ENCODE results near the gene BSCL2.

The BSCL2 gene

GRCh38 chr11:62680825-62681240 is 26.4 kb downstream of the BSCL2 start:
- peak overlapping the region; percentile 44 for H3K27ac ChIP-seq (ENCODE audit: low read length)

DNA sequence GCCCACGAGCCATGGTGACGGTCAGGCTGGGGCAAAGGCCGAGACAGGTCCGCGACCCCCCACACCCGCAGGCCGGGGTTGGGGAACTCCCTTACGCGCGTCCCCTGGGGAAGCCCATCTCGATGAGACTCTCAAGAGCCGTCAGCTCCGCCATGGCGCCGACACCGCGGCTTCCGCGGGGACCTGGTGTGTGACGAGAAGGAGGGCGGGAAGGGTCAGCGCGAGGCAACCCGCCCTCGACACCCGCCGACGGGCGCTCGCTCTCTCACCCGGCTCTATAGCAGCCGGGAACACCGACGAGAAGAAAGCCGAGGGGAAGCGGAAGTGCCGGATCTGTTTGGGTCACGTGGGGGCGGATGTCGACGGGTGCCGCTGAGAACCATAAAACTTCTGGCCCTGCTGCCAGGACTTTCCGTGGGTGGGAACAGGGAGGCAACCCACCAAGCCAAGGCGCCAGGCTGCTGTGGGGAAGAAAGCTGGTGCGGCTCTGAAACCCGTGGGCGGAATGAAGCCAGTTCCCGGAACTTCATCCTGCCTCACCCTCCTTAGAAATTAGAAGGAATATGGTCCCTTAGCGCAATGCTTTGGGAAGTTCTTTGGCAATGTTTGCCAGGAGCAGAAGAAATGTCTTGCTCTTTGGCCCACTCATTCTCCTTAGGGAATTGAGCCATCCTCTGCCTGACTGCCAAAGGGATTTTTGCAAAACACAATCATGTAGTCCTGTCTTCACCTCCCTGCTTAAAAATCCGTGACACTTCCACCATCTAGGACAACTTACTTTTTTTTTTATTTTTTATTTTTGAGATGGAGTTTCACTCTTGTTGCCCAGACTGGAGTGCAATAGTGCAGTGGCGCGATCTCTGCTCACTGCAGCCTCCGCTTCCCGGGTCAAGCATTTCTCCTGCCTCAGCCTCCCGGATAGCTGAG is 28.2 kb downstream of the BSCL2 start, which contains the start of gene UBXN1:
UBXN1 (minus strand) TSS at position 304 of the 927 bp plus-strand sequence; CDS start at position 154, 150 bp downstream.
- Histone ChIP-seq H3K4me3 (ENCODE audit: low read length) (peak within 1 kb of the TSS; percentile 97), H3K36me3 (replicated peaks; ENCODE audit: low read depth, low read length) (peaks cover 20% of the 10 kb centered on the region), H4K20me1 (ENCODE audit: insufficient read depth, low read length) (no peaks in the 10 kb centered on the region), H3K79me2 (ENCODE audit: low read length) (peaks cover 35% of the 10 kb centered on the region), H2AFZ (ENCODE audit: low read depth, low read length) (peak within 1 kb of the TSS; percentile 91), H3K9ac (ENCODE audit: low read length) (peak within 1 kb of the TSS; percentile 89), H3K27me3 (ENCODE audit: low read depth, low read length) (no peaks in the 10 kb centered on the region), H3K4me1 (ENCODE audit: low read length) (peaks cover 19% of the 10 kb centered on the region), H3K9me3 (ENCODE audit: insufficient read depth, low read length) (no peaks in the 10 kb centered on the region), H3K4me2 (ENCODE audit: low read length) (peak within 1 kb of the TSS; percentile 97), H3K27ac (ENCODE audit: low read length) (peak within 1 kb of the TSS; percentile 74)
- no peak for TF ChIP-seq EZH2phosphoT487 (IDR thresholded peaks at IDR 0.05; ENCODE audit: low read depth)
- TF ChIP-seq, protein P1, sequence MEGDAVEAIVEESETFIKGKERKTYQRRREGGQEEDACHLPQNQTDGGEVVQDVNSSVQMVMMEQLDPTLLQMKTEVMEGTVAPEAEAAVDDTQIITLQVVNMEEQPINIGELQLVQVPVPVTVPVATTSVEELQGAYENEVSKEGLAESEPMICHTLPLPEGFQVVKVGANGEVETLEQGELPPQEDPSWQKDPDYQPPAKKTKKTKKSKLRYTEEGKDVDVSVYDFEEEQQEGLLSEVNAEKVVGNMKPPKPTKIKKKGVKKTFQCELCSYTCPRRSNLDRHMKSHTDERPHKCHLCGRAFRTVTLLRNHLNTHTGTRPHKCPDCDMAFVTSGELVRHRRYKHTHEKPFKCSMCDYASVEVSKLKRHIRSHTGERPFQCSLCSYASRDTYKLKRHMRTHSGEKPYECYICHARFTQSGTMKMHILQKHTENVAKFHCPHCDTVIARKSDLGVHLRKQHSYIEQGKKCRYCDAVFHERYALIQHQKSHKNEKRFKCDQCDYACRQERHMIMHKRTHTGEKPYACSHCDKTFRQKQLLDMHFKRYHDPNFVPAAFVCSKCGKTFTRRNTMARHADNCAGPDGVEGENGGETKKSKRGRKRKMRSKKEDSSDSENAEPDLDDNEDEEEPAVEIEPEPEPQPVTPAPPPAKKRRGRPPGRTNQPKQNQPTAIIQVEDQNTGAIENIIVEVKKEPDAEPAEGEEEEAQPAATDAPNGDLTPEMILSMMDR (IDR thresholded peaks at IDR 0.05; ENCODE audit: low read depth, low read length): no peak

More at GRCh38 chr11:62680825-62681240, 26.4 kb downstream of the BSCL2 start:
- H3K4me2 ChIP-seq (ENCODE audit: low read length): peak overlapping the region; percentile 48
- TF ChIP-seq, protein P1 (IDR thresholded peaks at IDR 0.05; ENCODE audit: low read depth, low read length): peak; percentile 72
- TF ChIP-seq EZH2phosphoT487 (IDR thresholded peaks at IDR 0.05; ENCODE audit: low read depth): no peak
- H3K79me2 ChIP-seq (ENCODE audit: low read length): peaks cover 28% of the 10 kb centered on the region
- H3K9ac ChIP-seq (ENCODE audit: low read length): peak overlapping the region; percentile 31; the same call in 1 of the 2 replicates
- H3K9me3 ChIP-seq (ENCODE audit: insufficient read depth, low read length): no peaks in the 10 kb centered on the region
- peaks cover 19% of the 10 kb centered on the region for H3K4me1 ChIP-seq (ENCODE audit: low read length)
- peak overlapping the region; percentile 95 for H2AFZ ChIP-seq (ENCODE audit: low read depth, low read length)
- H3K36me3 ChIP-seq (replicated peaks; ENCODE audit: low read depth, low read length): peaks cover 15% of the 10 kb centered on the region
- H3K4me3 ChIP-seq (ENCODE audit: low read length): peak overlapping the region; percentile 56
- no peaks in the 10 kb centered on the region for H3K27me3 ChIP-seq (ENCODE audit: low read depth, low read length)
- no peaks in the 10 kb centered on the region for H4K20me1 ChIP-seq (ENCODE audit: insufficient read depth, low read length)

GRCh38 chr11:62678433-62678769 is 28.8 kb downstream of the BSCL2 start:
- H2AFZ ChIP-seq (ENCODE audit: low read depth, low read length): no peak overlapping the region
- H3K4me3 ChIP-seq (ENCODE audit: low read length): peak overlapping the region; percentile 97
- no peaks in the 10 kb centered on the region for H4K20me1 ChIP-seq (ENCODE audit: insufficient read depth, low read length)
- peak overlapping the region; percentile 74 for H3K27ac ChIP-seq (ENCODE audit: low read length)
- H3K9ac ChIP-seq (ENCODE audit: low read length): peak overlapping the region; percentile 89
- peaks cover 19% of the 10 kb centered on the region for H3K4me1 ChIP-seq (ENCODE audit: low read length)
- no peaks in the 10 kb centered on the region for H3K9me3 ChIP-seq (ENCODE audit: insufficient read depth, low read length)
- H3K79me2 ChIP-seq (ENCODE audit: low read length): peaks cover 41% of the 10 kb centered on the region
- H3K36me3 ChIP-seq (replicated peaks; ENCODE audit: low read depth, low read length): peaks cover 24% of the 10 kb centered on the region
- no peaks in the 10 kb centered on the region for H3K27me3 ChIP-seq (ENCODE audit: low read depth, low read length)
- TF ChIP-seq EZH2phosphoT487 (IDR thresholded peaks at IDR 0.05; ENCODE audit: low read depth): no peak
- TF ChIP-seq, protein P1 (IDR thresholded peaks at IDR 0.05; ENCODE audit: low read depth, low read length): no peak
- peak overlapping the region; percentile 97 for H3K4me2 ChIP-seq (ENCODE audit: low read length)

DNA sequence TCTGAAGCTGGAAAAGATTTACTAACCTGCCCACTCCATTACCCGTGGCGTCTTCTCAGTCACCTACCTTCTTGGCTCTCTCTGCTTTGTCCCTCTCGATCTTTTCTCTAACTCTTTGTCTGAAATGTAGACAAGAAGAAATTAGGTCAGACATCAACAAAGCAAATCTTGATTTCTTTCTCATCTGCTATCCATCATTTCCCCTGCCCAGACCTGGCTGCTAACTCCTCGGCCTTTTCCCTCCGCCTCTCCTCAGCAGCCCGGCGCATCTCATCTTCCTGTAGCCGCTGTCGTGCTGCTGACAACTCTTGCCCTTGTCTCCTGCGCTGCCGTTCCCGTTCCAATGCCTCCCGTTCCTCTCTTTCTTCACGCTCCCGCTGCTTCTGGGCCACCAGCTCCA is 29.5 kb downstream of the BSCL2 start:
- TF ChIP-seq EZH2phosphoT487 (IDR thresholded peaks at IDR 0.05; ENCODE audit: low read depth): no peak
- TF ChIP-seq, protein P1 (IDR thresholded peaks at IDR 0.05; ENCODE audit: low read depth, low read length): no peak
- Histone ChIP-seq H3K4me2 (ENCODE audit: low read length) (peak overlapping the region; percentile 97), H3K9me3 (ENCODE audit: insufficient read depth, low read length) (no peaks in the 10 kb centered on the region), H3K9ac (ENCODE audit: low read length) (peak overlapping the region; percentile 89; the same call in 1 of the 2 replicates), H3K36me3 (replicated peaks; ENCODE audit: low read depth, low read length) (peaks cover 29% of the 10 kb centered on the region), H3K79me2 (ENCODE audit: low read length) (peaks cover 48% of the 10 kb centered on the region), H3K4me1 (ENCODE audit: low read length) (peaks cover 23% of the 10 kb centered on the region), H3K27me3 (ENCODE audit: low read depth, low read length) (no peaks in the 10 kb centered on the region), H2AFZ (ENCODE audit: low read depth, low read length) (no peak overlapping the region), H3K27ac (ENCODE audit: low read length) (no peak overlapping the region), H4K20me1 (ENCODE audit: insufficient read depth, low read length) (no peaks in the 10 kb centered on the region), H3K4me3 (ENCODE audit: low read length) (peak overlapping the region; percentile 97)
